SK-N-SH treated with all-trans-retinoic acid at 6 μM for 48 hours (cell line): ENCODE results near the gene OBP2B.

Experiments
- CSDC2 ChIP-seq: fragments of 250-450 bp; sonication (Bioruptor Pico); IDR thresholded peaks from 2 replicates; pipeline ENCODE4 v1.5.0; 2020; ENCODE audit warnings: mild to moderate bottlenecking, moderate library complexity
- GLIS3 ChIP-seq: fragments of 250-450 bp; sonication (Bioruptor Pico); IDR thresholded peaks from 2 replicates; pipeline ENCODE4 v1.5.0; 2020; ENCODE audit warnings: mild to moderate bottlenecking, moderate library complexity
- ISL1 ChIP-seq: fragments of 250-450 bp; sonication (Bioruptor Pico); IDR thresholded peaks from 2 replicates; pipeline ENCODE4 v2.1.2; 2022; ENCODE audit warnings: mild to moderate bottlenecking, moderate library complexity
- OSR1 ChIP-seq: fragments of 250-450 bp; sonication (Bioruptor Pico); IDR thresholded peaks from 2 replicates; pipeline ENCODE4 v1.8.0; 2022; ENCODE audit warnings: moderate library complexity, mild to moderate bottlenecking, inconsistent platforms
- PATZ1 ChIP-seq: fragments of 250-450 bp; sonication (Bioruptor Pico); IDR thresholded peaks from 2 replicates; pipeline ENCODE4 v1.8.0; 2020; ENCODE audit warnings: mild to moderate bottlenecking, moderate library complexity, borderline replicate concordance
- POU6F1 ChIP-seq: fragments of 250-450 bp; sonication (Bioruptor Pico); IDR thresholded peaks from 2 replicates; pipeline ENCODE4 v1.8.0; 2021; ENCODE audit warnings: low read depth, mild to moderate bottlenecking, moderate library complexity, borderline replicate concordance
- PPARA ChIP-seq: fragments of 250-450 bp; sonication (Bioruptor Pico); IDR thresholded peaks from 2 replicates; pipeline ENCODE4 v1.5.0; 2020; ENCODE audit warnings: mild to moderate bottlenecking, borderline replicate concordance
- RARB ChIP-seq: fragments of 250-450 bp; sonication (Bioruptor Pico); IDR thresholded peaks from 2 replicates; pipeline ENCODE4 v1.8.0; 2021; ENCODE audit warnings: mild to moderate bottlenecking, moderate library complexity
- SNAI2 ChIP-seq: fragments of 250-450 bp; sonication (Bioruptor Pico); IDR thresholded peaks from 2 replicates; pipeline ENCODE4 v1.5.0; 2020; ENCODE audit warnings: mild to moderate bottlenecking, moderate library complexity
- ZFP3 ChIP-seq: fragments of 250-450 bp; sonication (Bioruptor Pico); IDR thresholded peaks from 2 replicates; pipeline ENCODE4 v1.5.0; 2020; ENCODE audit warnings: mild to moderate bottlenecking, moderate library complexity
- ZNF70 ChIP-seq: fragments of 450-650 bp; formaldehyde crosslinking; IDR thresholded peaks from 2 replicates; pipeline ENCODE4 v1.5.0; 2020; ENCODE audit warnings: mild to moderate bottlenecking, moderate library complexity

- no peak for TF ChIP-seq PATZ1 (CRISPR knock-in tag)
- no peak for TF ChIP-seq CSDC2 (CRISPR knock-in tag)
- no peak for TF ChIP-seq ZNF70 (CRISPR knock-in tag)
- TF ChIP-seq RARB (CRISPR knock-in tag): no peak
- TF ChIP-seq OSR1: no peak
- no peak for TF ChIP-seq SNAI2 (CRISPR knock-in tag)
- TF ChIP-seq POU6F1: no peak
- TF ChIP-seq ISL1 (CRISPR knock-in tag): no peak
- no peak for TF ChIP-seq ZFP3 (CRISPR knock-in tag)
- TF ChIP-seq PPARA: no peak
- TF ChIP-seq GLIS3: no peak
Measured at GRCh38 chr9:133162861-133163503, 46.1 kb downstream of the OBP2B start.
